Endometrial microvascular endothelial cells (primary cell): Measurements from ENCODE around the gene TPI1. TPM values are rescaled to one million over a fixed set of nuclear protein-coding genes. Genes with fewer than 3 reads are reported as not detected.
"Not testable (repeated sequence)": the region's sequence is repeated elsewhere in the genome, so short reads cannot be mapped to it uniquely, and the experiment has no call there.

ENCODE experiments used
- in situ Hi-C: cut with HindIII; loops from 2 replicates; pipeline ENCODE4 v1.10.0; 2017; ENCODE audit warnings: low sequenced_read_pairs, low pct_unique_long_range_greater_than_20kb; ENCODE audit errors: inconsistent ontology term
- total RNA-seq: library from RNA; depleted of rRNA; stranded (reverse); fragments of >200 nt; gene quantifications from one replicate; pipeline ENCODE4 v1.2.3, GENCODE V29; 2015; ENCODE audit errors: inconsistent ontology term

The TPI1 gene
- total RNA-seq, 1 donor from 2014 or later = 1,455 TPM

DNA sequence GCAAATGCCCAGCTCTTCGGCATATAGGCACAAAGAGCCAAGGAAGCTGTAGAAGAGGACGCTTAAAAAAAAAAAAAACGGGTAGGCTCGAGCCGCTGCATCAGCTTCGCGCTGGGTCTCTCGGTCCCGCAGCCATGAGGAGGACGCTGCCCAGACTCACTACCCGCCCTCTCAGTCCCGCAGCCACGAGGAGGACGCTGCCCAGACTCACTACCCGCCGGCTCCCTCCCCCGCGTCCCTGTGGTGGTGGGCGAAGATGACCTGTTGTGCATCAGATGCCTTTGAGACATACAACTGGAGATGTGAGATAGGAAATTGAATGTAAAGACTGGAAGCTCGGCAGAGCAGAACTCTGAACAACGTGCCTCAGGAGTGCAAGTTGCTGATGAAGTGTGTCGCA is 17.2 kb downstream of the TPI1 start:
- in situ Hi-C loops = no loop called here

DNA sequence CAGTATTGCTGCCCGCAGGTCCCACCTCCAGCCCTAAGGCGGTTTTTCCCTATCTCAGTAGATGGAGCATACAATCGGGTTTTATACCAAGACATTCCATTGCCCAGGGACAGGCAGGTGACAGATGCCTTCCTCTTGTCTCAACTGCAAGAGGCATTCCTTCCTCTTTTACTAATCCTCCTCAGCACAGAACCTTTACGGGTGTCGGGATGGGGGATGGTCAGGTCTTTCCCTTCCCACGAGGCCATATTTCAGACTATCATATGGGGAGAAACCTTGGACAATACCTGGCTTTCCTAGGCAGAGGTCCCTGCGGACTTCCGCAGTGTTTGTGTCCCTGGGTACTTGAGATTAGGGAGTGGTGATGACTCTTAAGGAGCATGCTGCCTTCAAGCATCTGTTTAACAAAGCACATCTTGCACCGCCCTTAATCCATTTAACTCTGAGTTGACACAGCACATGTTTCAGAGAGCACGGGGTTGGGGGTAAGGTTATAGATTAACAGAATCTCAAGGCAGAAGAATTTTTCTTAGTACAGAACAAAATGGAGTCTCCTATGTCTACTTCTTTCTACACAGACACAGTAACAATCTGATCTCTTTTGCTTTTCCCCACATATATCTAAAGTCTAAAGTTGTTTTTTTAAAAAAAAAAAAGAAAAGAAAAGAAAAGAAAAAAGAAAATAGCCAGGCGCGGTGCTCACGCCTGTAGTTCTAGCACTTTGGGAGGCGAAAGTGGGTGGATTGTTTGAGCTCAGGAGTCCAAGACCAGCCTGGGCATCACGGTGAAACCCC is 19.1 kb downstream of the TPI1 start:
- in situ Hi-C loops = not testable (repeated sequence)

DNA sequence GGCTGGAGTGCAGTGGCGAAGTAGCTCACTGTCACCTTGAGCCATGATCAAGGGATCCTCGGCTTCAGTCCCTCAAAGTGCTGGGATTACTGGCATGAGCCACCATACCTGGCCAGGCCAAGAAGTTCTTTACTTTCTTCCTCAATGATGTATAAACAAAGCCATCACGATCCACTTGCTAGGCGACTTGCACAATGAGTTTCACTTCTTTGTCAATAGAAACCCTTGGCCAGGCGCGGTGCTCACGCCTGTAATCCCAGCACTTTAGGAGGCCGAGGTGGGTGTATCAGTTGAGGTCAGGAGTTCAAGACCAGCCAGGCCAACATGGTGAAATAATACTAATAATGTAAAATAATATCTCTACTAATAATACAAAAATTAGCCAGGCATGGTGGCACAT is 20.1 kb downstream of the TPI1 start:
- in situ Hi-C loops = no loop called here

DNA sequence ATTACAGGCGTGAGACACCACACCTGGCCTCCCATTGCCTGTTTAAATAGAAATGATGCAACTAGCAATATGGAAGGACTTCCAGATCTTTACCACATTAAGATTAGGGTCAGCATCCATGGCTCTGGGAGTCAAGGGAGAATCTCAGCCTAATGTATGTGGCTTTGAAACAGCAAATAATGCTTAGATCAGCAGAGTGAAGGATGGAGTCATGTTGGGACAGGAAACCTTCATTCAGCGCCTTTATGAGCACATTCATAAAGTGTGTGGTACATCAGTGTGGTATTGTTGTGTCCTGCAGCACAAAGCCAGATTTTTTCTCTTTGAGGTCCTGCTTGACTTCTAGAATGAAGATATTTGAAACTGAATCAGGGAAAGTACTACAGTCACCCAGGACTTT is 21.0 kb downstream of the TPI1 start:
- in situ Hi-C loops = no loop called here

DNA sequence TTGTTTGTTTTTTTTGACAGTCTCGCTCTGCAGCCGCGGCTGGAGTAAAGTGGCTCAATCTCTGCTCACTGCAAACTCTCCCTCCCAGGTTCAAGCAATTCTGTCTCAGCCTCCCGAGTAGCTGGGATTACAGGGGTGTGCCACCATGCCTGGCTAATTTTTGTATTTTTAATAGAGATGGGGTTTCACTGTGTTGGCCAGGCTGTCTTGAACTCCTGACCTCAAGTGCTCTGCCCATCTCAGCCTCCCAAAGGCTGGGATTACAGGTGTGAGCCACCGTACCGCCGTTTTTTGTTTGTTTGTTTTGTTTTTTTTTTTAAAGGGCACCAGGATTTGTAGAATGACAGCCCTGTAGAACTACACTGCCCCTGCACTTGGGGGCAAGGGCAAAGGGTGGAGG is 21.5 kb downstream of the TPI1 start:
- in situ Hi-C loops = not testable (repeated sequence)

DNA sequence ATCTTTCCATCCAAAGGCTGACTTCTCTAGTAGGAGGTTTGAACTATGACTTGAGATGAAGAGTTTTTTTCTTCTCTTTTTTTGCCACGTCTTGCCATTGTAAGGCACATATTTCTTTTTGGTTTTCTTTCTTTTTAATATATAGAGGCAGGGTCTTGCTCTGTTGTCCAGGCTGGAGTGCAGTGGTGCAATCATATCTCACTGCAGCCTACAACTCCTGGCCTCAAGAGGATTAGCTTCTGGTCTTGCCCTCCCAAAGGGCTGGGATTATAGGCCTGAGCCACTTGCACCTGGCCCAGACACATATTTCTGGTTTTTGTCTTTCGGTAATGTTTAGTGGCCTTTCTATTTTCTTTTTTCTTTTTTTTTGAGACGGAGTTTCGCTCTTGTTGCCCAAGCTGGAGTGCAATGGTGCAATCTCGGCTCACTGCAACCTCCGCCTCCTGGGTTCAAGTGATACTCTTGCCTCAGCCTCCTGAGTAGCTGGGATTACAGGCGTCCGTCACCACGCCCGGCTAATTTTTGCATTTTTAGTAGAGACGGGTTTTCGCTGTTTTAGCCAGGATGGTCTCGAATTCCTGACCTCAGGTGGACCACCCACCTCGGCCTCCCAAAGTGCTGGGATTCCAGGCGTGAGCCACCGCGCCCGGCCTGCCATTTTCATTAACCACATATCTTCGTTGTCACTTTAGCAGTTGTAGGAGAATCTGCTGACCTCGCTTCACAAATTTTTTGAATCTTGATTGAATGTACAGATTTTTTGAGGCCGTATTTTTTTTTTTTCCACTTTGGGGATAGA is 22.6 kb downstream of the TPI1 start:
- in situ Hi-C loops = not testable (repeated sequence)

DNA sequence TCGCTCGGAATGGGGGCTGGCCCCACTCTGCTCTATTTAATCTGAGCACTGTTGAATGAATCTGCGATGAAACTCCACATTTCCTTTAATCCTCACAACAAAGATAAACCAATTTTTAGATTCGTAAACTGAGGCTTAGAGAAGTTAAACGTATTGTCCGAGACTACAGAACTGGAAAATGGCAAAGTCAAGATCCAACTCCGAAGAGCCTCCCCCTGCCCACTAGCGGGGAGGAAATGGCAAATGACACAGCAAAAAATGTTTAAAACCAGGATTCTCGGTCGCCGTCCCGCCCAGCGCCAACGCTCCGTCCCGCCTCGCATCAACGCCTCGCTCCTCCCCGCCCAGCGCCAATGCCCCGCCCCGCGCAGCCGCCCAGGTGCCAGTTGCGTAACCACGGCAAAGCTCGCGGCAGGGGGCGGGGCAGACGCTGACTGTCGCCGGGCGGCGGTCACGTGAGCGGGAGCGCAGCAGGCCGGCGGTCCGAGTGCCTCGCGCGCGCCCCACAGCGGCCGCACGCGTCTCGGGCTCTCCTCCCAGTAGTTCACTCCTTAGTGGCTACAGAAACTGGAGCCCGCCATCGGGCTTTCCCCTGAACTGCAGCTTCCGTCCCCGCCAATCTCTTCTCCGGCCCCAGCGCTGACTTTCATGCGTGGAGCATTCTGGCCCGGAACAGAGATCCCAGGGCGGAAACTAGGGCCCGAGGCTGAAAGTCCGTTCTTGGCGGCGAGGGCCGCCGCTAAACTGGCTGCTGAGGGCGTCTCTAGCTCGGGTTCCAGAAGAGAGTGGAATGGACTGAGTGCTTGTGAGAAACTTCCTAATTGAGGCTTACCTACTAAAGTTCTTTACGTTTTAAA is 23.7 kb downstream of the TPI1 start:
- in situ Hi-C loops = no loop called here

DNA sequence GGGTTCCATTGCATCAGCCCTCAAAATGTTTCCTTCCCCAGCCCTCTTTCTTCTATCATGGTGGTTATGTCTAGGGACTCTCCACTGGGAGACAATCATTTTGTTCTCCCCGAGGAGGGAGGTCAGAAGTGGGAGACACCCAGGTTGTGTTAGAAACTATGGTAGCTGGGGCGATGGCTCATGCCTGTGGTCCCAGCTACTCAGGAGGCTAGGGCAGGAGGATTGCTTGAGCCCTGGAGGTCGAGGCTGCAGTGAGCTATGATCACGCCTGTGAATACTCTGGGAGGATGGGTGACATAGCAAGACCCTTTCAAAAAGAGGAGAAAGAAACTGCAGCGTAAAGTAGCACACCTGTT is 24.3 kb downstream of the TPI1 start:
- in situ Hi-C loops = no loop called here

DNA sequence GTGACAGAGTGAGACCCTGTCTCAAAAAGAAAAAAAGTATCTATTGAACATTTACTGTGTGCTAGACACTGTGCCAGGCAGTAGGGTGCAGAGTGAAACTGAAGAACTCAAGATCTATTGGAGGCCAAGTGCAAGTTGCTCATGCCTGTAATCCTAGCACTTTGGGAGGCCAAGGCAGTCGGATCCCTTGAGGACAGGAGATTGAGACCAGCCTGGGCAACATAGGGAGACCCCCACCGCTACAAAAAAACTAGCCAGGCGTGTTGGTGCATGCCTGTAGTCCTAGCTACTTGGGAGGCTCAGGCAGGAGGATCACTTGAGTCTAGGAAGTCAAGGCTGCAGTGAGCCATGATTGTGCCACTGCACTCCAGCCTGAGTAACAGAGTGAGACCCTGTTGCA is 25.4 kb downstream of the TPI1 start:
- in situ Hi-C loops = not testable (repeated sequence)

DNA sequence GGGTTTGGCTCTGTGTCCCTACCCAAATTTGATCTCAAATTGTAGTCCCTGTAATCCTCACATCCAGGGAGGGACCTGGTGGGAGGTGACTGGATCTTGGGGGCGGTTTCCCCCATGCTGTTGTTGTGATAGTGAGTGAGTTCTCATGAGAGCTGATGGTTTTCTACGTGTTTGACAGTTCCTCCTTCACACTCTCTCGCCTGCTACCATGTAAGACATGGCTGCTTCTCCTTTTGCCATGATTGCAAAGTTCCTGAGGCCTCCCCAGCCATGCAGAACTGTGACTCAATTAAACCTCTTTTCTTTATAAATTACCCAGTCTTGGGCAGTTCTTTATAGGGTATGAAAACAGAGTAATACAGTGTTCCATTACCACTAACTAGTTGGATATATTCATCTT is 27.0 kb downstream of the TPI1 start:
- in situ Hi-C loops = no loop called here

DNA sequence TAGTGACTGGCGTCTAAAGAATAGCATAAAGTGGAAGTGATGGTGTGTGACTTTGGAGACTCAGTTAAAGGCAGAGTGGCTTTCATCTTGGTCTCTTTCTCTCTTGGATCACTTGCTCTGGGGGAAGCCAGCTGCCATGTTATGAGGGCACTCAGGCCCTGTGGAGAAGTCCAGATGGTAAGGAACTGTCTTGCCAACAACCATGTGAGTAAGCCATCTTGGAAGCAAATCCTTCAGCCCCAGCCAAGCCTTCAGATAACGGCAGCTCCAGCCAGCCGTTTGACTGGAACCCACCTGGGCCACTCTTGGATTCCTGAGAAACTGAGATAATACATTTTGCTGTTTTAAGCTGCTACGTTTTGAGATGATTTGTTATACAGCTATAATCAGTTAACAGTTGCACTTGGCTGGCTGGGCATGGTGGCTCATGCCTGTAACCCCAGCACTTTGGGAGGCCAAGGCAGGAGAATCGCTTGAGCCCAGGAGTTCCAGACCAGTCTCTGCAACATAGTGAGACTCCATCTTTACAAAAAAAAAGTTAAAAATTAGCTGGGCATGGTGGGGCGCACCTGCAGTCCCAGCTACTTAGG is 29.6 kb downstream of the TPI1 start:
- in situ Hi-C loops = no loop called here

DNA sequence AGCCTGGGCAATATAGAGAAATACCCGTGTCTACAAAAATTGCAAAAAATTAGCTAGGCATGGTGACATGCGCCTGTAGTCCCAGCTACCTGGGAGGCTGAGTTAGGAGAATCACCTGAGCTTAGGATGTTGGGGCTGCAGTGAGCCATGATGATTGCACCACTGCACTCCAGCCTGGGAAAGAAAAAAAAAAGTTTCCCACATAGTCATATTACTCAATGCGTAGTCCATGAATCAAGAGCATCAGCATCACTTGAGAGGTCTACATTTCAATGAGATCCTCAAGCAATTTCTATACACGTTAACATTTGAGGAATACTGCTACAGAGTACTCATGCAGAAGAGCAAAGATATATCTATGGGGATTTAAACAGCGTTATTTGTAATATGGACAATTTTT is 32.1 kb downstream of the TPI1 start:
- in situ Hi-C loops = no loop called here

DNA sequence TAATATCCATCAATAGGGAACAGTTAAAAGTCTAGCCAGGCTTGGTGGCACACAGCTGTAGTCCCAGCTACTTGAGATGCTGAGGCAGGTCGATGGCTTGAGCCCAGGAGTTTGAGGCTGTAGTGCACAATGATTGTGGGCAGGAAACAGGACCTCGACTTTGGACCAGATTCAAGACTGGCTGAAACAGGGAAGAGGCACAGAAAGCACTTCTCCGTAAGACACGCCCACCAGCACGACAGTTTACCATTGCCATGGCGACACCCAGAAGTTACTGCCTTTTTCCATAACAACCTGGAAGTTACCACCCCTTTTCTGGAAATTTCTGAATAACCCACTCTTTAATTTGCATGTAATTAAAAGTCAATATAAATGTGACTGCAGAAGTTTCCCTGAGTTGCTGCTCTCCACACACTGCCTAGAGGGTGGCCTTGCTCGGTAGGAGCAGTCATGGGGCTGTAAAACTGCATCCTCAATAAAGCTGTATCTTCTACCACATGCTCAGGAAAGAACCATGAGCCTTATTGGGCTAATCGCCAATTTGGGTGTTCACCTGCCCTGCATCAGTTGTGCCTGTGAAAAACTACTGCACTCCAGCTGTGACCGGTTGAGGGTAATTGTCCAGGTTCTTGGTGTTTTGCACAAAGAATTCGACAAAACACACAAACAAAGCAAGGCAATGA is 32.6 kb downstream of the TPI1 start:
- in situ Hi-C loops = no loop called here

DNA sequence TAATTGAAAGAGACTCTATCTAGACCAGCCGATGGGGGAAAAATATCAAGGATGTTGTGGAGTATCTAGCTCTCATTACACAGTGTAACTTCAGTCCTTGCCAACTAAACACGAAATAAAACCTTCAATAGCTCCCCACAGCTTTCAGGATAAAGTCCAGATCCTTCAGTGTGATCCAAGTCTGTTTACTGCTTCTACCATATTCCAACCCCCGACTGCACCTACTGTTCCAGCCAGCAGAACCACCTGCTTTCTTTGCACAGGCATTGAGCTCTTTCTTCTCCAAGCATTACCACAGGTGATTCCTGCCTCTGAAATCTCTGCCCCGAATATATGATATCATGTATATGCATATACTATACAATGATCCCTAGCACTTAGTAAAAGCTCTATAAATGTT is 35.1 kb downstream of the TPI1 start:
- in situ Hi-C loops = no loop called here

DNA sequence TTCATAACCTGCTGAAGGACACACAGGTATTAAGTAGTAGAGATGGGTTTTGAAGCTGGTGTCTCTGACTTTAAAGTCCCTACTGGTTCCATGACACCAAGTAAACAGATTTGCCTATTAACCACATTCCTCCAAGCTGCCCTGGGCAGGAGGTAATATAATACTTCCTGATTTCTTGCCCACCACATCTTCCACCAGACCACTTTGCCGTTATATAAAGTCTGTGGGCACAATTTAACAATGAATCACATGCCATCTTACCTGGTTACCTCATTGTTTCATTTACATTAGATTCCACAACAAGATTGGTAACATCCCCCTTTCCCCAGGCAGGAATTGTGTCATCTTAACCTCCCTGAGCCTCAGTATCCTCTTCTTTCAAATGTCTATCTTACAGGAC is 36.4 kb downstream of the TPI1 start:
- in situ Hi-C loops = no loop called here

DNA sequence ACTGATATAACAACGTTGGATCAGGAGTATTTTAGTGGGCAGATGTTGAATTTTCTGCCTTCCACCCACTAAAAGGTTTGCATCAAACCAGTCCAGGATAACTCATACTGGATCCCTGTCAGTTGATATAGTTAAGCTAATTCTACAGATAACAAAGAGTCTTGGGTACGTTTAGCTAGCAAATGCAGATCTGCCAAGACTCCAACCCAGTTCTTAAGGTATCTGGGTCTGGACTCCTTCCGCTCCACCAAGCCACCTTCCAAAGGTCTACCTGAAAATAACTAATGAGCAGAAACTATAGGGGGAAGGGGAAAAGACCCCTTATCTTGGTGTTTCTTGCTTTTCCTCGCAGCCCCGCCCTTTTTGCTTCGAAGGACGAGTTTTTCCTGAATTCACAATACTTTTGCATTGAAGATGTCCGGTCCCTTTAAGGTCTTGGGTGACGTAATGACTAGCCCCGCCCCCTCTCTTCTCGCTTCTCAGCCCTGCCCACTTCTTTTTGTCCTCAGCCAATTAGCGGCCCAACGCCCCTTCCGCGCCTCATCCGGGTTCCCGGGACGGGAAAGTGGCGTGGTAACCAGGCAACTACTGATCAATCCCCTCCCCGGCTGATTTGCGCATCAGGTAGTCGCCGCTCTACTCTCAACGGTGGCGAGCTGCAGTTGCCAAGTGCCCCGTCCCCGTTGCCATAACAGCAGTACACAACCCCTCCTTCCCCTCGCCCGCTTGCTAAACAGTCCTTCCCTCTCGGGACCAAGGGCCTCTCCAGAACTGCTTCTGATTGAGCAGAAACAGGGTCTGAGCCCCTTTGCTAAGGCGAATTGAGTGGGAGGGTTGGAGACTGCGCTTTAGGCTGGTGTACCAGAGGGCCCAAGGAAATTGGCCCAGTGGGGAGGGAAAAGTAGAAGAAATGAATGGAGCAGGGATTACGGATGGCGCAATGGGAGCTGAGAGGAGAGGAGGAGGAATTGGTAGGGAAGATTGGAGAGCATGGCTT is 37.2 kb downstream of the TPI1 start, which contains the start of gene LRRC23:
Gene LRRC23, plus strand, starts transcription at position 543 of the 997 bp plus-strand sequence. CDS start 812 bp downstream, outside the sequence.
- in situ Hi-C loops = no loop called here

DNA sequence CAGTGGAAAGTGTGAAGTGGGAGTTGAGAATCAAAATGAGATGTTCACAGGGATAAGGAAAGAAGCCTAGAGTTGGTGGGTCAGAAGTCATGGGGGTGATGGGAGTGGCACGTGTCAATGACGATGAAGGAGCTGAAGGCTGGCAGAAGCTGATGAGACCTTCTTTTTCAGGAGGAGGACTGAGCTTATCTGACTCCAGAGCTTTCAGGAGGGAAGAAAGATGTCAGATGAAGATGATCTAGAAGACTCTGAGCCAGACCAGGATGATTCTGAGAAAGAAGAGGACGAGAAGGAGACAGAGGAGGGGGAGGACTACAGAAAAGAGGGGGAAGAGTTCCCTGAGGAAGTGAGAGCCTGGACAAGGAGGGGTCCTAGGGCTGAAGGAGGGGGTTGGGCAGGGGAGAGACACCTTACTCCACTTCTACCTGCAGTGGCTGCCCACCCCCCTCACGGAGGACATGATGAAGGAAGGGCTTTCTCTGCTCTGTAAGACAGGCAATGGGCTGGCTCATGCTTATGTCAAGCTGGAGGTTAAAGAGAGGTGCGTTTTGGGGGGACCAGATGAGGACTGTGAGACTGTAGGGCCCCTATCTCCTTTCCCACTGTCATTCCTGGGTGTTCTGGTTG is 38.2 kb downstream of the TPI1 start:
- in situ Hi-C loops = no loop called here
